8988T (cell line): ENCODE measurements around the gene CBLB.
"Not testable (repeated sequence)": the region's sequence is repeated elsewhere in the genome, so short reads cannot be mapped to it uniquely, and the experiment has no call there.

Experiments
- DNase-seq: peaks from one replicate; pipeline ENCODE4 v3.0.0; 2011

Gene CBLB

GRCh38 chr3:105781871-105782270, 86.9 kb downstream of the CBLB start:
- DNase-seq: no peak

GRCh38 chr3:105780107-105780506, 88.7 kb downstream of the CBLB start:
- DNase-seq: no peak

- DNase-seq: no peak
Observed at GRCh38 chr3:105775368-105775767, 93.4 kb downstream of the CBLB start.

GRCh38 chr3:105774444-105775180, 94.2 kb downstream of the CBLB start:
- DNase-seq: no peak

GRCh38 chr3:105773291-105773690, 95.5 kb downstream of the CBLB start:
- no peak for DNase-seq

- DNase-seq: no peak
Observed at GRCh38 chr3:105772635-105773034, 96.2 kb downstream of the CBLB start.

- DNase-seq: no peak
Observed at GRCh38 chr3:105771392-105771791, 97.4 kb downstream of the CBLB start.

- no peak for DNase-seq
Observed at GRCh38 chr3:105770410-105770809, 98.4 kb downstream of the CBLB start.

GRCh38 chr3:105767776-105768175, 101.0 kb downstream of the CBLB start:
- DNase-seq: no peak

GRCh38 chr3:105767216-105767615, 101.6 kb downstream of the CBLB start:
- DNase-seq: no peak

- no peak for DNase-seq
Observed at GRCh38 chr3:105765308-105765639, 103.5 kb downstream of the CBLB start.

GRCh38 chr3:105764378-105765307, 104.2 kb downstream of the CBLB start:
- DNase-seq: no peak

- no peak for DNase-seq
Observed at GRCh38 chr3:105763659-105764036, 105.2 kb downstream of the CBLB start.

GRCh38 chr3:105762749-105763658, 105.8 kb downstream of the CBLB start:
- no peak for DNase-seq

- DNase-seq: not testable (repeated sequence)
Observed at GRCh38 chr3:105762214-105762613, 106.6 kb downstream of the CBLB start.

- no peak for DNase-seq
Observed at GRCh38 chr3:105759442-105760078, 109.3 kb downstream of the CBLB start.

GRCh38 chr3:105758451-105758850, 110.4 kb downstream of the CBLB start:
- no peak for DNase-seq

- DNase-seq: no peak
Observed at GRCh38 chr3:105755121-105755886, 113.5 kb downstream of the CBLB start.

GRCh38 chr3:105752791-105753415, 115.9 kb downstream of the CBLB start:
- DNase-seq: no peak

GRCh38 chr3:105747696-105748095, 121.1 kb downstream of the CBLB start:
- DNase-seq: no peak

GRCh38 chr3:105747060-105747541, 121.7 kb downstream of the CBLB start:
- no peak for DNase-seq
